ENCODE measurements around the gene PHAF1. TPM values are rescaled to one million over a fixed set of nuclear protein-coding genes. Genes with fewer than 3 reads are reported as not detected.

Gene PHAF1
- total RNA-seq, 2 experiments from 2014 or later: 7.8 to 8.4 TPM

DNA sequence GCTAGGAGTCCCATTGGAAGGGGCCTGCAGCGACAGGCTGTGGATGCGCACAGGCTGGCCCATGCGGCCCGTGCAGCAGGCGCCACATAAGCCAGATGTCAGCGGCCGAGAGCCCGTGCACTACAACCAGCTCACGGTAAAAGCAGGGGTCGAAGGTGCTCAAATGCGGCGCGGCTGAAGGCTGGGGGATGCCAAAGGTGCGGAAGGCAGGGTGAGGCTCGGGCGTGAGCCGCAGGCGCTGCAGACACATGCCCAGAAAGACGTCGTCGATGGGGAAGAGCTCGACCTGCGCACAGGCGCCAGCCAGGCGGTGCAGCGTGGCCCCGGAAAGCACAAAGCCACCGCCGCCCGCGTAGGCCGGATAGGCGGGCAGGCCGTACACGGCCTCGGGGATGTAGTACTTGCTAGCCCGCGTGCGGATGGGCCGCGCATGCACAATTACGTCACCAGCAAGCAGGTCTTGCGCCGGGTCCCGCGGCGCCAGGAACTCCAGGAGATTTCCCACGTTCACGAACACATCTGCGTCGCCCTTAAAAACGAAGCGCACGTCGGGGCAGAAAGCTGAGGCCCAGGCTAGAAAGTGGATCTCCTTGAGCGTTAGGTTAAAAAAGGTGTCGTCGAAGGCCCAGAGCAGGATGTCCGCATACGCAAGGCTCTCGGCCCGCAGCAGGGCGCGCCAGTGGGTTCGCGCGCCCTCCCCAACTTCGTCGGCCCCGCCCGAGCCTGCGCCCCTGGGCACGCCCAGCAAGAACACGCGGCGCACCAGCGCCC, 39.7 kb downstream of the PHAF1 start:
- peaks cover 6% of the 10 kb centered on the region for H3K27me3 Mint-ChIP-seq (ENCODE audit: low read depth)
- no peak overlapping the region for H3K27ac Mint-ChIP-seq
- CTCF ChIA-PET: interaction anchor here (1.1 kb wide), 1 partner anchor 132 kb away, joined by 3 read pairs; no protein-coding TSS in a partner anchor
- H3K4me3 Mint-ChIP-seq: peak overlapping the region; percentile 5
- peaks cover 38% of the 10 kb centered on the region for H3K36me3 Mint-ChIP-seq (ENCODE audit: low read depth)
- no peak for DNase-seq
- H3K4me1 Mint-ChIP-seq (ENCODE audit: low read depth): peaks cover 8% of the 10 kb centered on the region
- intact Hi-C loops (cut with micrococcal nuclease): loop anchor here (10.0 kb wide), 1 partner anchor 245 kb away; the partner anchor contains the start of gene TPPP3
- no peaks in the 10 kb centered on the region for H3K9me3 Mint-ChIP-seq

DNA sequence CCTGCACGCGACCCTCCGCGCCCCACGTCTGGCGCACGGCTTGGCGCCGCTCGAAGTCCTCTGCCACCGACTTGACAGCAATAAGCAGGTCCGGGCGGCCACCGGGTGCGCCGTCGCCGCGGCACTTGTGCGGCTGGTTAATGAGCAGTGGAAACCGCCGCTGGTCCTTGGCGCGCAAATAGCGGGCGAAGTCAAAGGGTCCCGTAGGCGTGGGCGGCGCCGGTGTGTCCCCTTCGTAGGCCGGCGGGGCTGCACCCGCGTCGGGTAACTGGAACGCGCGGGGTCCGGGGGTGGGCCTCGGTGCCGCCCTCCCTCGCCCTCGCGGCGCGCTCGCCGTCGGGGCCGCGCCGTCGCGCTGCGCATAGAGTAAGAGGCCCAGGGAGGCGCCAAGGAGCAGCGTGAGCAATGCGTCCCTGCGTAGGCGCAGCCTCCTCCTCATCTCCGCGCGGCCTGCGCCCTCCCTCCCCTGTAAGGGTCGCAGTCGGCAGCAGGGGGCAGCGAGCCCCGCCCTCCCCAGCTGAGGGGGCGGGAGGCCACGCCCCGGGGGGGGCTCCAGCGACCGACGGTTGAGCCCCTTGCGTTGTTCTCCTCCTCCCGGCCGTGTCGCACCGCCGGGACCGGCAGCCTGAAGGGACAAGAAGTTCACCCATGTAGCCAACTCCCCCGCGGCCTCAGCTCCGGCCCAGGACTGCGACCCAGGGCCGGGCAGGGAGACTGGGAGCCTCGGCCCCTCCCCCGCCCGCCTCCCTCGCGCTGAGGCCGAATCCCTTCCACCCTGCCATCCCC, 40.5 kb downstream of the PHAF1 start:
- intact Hi-C loops (cut with micrococcal nuclease): loop anchor here (10.0 kb wide), 1 partner anchor 245 kb away; the partner anchor contains the start of gene TPPP3
- peak; percentile 51 for DNase-seq
- Mint-ChIP-seq H3K9me3 (no peaks in the 10 kb centered on the region), H3K4me1 (ENCODE audit: low read depth) (peaks cover 10% of the 10 kb centered on the region), H3K4me3 (peak overlapping the region; percentile 54), H3K27me3 (ENCODE audit: low read depth) (peaks cover 7% of the 10 kb centered on the region), H3K36me3 (ENCODE audit: low read depth) (peaks cover 33% of the 10 kb centered on the region), H3K27ac (no peak overlapping the region)
- CTCF ChIA-PET: interaction anchor here (0.8 to 8.7 kb wide), 4 partner anchors 10 to 134 kb away, joined by 3 to 163 read pairs (median 3); no protein-coding TSS in a partner anchor

DNA sequence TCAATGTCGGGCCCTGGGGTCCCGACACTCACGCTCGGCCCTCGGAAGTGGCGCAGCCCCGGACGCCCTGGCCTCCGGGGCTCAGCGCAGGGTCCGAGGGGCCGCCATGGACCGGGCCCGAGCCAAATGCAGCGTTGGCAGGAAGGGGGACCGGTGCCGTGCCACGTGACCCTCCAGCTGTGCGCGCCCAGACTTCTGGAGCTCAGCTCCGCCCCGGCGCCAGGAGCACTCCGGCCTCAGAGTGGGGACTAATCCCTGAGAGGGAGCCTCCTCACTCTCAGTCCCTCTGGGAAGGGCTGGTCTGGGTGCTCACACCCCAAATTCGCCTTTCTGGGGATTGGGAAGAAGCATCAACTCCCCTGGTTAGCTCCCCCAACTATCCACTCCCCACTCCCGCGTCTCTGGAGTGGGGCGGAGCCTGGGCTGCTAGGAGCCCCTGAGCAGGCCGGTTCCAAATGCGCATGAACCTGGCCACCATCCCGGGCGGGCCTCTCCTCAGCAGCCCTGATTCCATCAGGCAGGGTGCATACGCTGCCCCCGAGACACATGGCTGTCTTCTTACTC, 41.2 kb downstream of the PHAF1 start, which contains the start of gene B3GNT9:
TSS of gene B3GNT9 (minus strand) at position 166 of the 564 bp plus-strand sequence. CDS start 513 bp downstream, outside the sequence.
- peaks cover 30% of the 10 kb centered on the region for H3K36me3 Mint-ChIP-seq (ENCODE audit: low read depth)
- H3K4me1 Mint-ChIP-seq (ENCODE audit: low read depth): peaks cover 13% of the 10 kb centered on the region
- no peaks in the 10 kb centered on the region for H3K9me3 Mint-ChIP-seq
- H3K4me3 Mint-ChIP-seq: peak within 1 kb of the TSS; percentile 54
- intact Hi-C loops (cut with micrococcal nuclease): loop anchor here (10.0 kb wide), 1 partner anchor 244 kb away; the partner anchor contains the start of gene TPPP3
- CTCF ChIA-PET: interaction anchor here (0.5 to 8.7 kb wide), 6 partner anchors 9 to 195 kb away, joined by 3 to 163 read pairs (median 3); no protein-coding TSS in a partner anchor
- no peak within 1 kb of the TSS for H3K27ac Mint-ChIP-seq
- DNase-seq: no peak
- peaks cover 8% of the 10 kb centered on the region for H3K27me3 Mint-ChIP-seq (ENCODE audit: low read depth)

DNA sequence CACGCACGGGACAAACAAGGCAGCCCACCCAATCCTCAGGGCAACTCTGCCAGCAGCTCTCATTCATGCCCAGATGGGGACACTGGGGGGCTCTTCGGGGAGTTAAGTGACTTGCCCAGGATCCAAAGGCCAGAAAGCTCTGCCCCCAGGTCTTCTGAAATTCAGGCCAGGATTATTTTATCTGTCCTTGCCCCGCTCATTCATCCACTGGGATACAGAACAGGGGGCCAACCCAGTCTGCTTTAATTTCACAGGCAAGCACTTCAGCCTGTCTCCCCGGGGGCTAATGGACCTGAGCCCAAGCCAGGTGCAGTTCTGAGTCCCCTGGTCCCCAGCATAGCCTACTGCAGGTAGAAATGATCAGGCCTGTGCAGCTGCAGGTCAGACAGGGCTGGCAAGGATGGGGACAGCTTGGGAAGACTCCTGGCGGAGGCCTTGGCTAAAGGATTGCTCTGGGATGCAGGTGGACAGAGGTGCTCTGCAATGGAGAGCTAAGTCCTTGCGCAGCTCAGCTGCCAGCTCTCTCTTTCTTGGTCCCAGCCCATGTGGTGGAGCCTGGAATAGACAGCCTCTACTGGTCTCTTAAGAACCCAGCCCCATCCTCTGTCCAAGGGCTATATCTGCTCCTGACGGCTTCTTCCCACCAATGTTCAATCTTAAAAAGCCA, 41.8 kb downstream of the PHAF1 start:
- DNase-seq: no peak
- H3K27ac Mint-ChIP-seq: no peak overlapping the region
- CTCF ChIA-PET: interaction anchor here (0.5 to 8.7 kb wide), 9 partner anchors 9 to 258 kb away, joined by 3 to 163 read pairs (median 3); no protein-coding TSS in a partner anchor
- H3K4me1 Mint-ChIP-seq (ENCODE audit: low read depth): peaks cover 15% of the 10 kb centered on the region
- peaks cover 25% of the 10 kb centered on the region for H3K36me3 Mint-ChIP-seq (ENCODE audit: low read depth)
- intact Hi-C loops (cut with micrococcal nuclease): loop anchor here (10.0 kb wide), 1 partner anchor 243 kb away; the partner anchor contains the start of gene TPPP3
- H3K27me3 Mint-ChIP-seq (ENCODE audit: low read depth): peaks cover 8% of the 10 kb centered on the region
- peak overlapping the region; percentile 54 for H3K4me3 Mint-ChIP-seq
- no peaks in the 10 kb centered on the region for H3K9me3 Mint-ChIP-seq

DNA sequence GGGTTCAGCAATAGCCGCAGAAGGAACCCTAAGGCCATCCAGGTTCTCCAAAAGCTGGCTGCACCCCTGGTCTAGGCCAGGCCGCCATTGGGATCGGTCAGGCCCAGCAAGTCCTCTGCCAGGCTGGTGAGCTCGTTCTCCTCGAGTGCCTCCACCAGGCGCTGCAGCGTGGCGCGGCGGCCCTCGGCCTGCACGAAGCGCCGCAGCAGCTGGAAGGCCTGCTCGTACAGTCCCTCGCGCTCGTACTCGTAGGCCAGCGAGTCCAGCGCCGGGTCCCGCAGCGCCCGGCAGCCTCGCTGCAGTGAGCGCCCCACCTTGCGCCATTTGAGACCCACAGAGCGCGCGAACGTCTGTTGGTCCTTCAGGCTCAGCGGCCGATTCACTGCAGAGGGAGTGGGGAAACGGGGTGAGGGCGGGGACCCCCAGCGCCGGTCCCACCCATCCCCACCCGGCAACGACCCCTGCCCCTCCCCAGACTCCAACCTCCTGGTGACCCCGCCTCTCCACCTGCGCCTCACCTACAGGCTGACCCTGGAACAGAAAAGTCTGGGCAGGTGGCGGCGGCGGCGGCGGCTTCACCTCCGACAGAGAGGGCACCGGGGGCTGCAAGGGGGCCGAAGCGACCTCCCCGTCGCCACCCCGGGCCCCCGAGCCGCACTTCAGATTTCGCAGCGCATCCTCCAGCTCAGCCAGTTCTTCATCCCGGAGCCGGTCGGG, 45.0 kb downstream of the PHAF1 start:
- no peak for DNase-seq
- Mint-ChIP-seq H3K27me3 (ENCODE audit: low read depth) (peaks cover 8% of the 10 kb centered on the region), H3K36me3 (ENCODE audit: low read depth) (peaks cover 3% of the 10 kb centered on the region), H3K27ac (no peak overlapping the region), H3K9me3 (no peaks in the 10 kb centered on the region), H3K4me3 (peak overlapping the region; percentile 58), H3K4me1 (ENCODE audit: low read depth) (peaks cover 32% of the 10 kb centered on the region)
- CTCF ChIA-PET: interaction anchor here (0.6 to 8.7 kb wide), 41 partner anchors 9 to 289 kb away, joined by 3 to 163 read pairs (median 5); partner anchors contain the start of genes CES3, HSF4 and NOL3
- intact Hi-C loops (cut with micrococcal nuclease): loop anchor here (1.0 to 10.0 kb wide), 5 partner anchors 136 to 240 kb away; partner anchors contain the start of gene TPPP3

DNA sequence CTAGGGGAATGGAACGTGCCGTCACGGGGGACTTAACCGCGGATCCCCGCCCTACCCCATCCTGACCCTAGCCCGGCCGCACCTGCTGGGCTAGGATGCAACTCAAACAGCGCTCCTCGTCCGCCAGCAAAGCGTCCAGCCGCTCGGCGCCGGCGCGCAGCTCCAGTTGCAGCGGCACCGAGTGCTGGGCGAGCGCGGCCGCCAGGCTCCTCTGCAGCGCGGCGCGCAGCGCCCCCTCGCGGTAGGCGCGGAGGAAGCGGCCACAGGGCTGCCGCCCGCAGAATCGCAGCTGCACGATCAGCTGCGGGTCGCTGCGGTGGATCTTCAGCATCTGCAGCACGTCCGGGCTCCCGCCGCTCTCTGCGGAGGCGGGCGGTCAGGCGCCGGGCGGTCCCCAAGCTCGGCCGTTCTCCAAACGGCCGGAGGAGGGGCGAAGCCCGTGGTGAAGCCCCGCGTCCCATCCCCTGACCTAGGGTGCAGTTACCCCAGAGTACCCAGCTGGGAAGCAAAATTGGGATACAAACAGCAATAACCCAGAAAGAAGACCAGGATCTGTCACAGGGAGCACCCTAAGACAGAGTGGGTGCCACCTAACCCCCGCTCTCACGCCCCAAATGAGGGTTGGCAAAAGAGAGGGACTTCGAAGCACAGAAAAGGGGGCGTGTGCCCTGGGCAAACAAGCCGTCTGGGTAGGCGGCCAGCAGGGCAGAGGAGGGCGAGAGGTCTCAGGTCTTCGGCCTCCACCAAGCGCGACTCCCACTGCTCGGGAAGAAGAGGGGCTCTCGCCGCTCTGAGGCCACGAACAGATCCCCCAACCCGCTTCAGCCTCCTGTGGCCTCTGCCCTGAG, 45.8 kb downstream of the PHAF1 start:
- peak; percentile 76 for DNase-seq
- Mint-ChIP-seq H3K4me3 (peak overlapping the region; percentile 58), H3K36me3 (ENCODE audit: low read depth) (peaks cover 3% of the 10 kb centered on the region), H3K27ac (no peak overlapping the region), H3K27me3 (ENCODE audit: low read depth) (peaks cover 8% of the 10 kb centered on the region), H3K4me1 (ENCODE audit: low read depth) (peaks cover 32% of the 10 kb centered on the region), H3K9me3 (no peaks in the 10 kb centered on the region)
- CTCF ChIA-PET: interaction anchor here (0.6 to 8.7 kb wide), 38 partner anchors 8 to 288 kb away, joined by 3 to 163 read pairs (median 5); partner anchors contain the start of genes CES3, HSF4 and NOL3
- intact Hi-C loops (cut with micrococcal nuclease): loop anchor here (1.0 to 10.0 kb wide), 5 partner anchors 137 to 239 kb away; partner anchors contain the start of gene TPPP3

DNA sequence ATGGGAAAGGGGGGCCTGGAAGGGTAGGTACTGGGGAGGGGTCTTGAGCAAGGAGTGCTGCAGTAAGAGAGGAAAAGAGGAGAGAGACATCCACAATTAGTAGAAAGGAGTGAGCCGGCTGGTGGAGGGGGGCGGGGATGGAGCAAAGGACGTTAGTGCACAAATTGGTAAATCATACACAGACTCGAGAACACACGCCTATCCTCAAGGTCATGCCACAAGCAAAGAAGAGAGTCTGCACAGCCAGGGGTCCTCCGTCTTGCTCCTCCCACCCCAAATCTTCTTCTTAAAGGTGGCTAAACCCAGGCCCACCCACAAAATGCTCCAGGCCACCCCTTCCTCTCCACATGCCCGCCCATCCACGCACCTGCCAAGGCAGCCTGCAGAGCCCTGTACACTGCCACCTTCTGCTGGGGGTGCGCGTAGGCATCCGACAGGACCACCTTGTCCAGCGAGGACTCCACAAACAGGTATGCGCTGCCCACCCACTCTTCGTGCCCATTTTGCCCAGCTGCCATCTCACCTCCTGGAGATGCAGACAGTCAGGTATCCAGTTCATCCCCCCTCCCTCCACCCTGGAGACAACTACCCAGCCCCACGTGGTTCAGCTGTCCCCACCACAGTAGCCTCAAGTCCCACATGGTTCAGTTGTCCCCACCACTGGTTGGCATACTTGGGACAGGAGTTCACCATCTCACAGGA, 46.6 kb downstream of the PHAF1 start:
- Mint-ChIP-seq H3K4me1 (ENCODE audit: low read depth) (peaks cover 31% of the 10 kb centered on the region), H3K36me3 (ENCODE audit: low read depth) (peaks cover 4% of the 10 kb centered on the region), H3K27me3 (ENCODE audit: low read depth) (peaks cover 8% of the 10 kb centered on the region), H3K4me3 (no peak overlapping the region), H3K27ac (no peak overlapping the region), H3K9me3 (no peaks in the 10 kb centered on the region)
- intact Hi-C loops (cut with micrococcal nuclease): loop anchor here (10.0 kb wide), 1 partner anchor 239 kb away; the partner anchor contains the start of gene TPPP3
- DNase-seq: no peak
- CTCF ChIA-PET: interaction anchor here (0.9 to 8.7 kb wide), 16 partner anchors 10 to 181 kb away, joined by 3 to 163 read pairs (median 8); partner anchors contain the start of gene CES4A

DNA sequence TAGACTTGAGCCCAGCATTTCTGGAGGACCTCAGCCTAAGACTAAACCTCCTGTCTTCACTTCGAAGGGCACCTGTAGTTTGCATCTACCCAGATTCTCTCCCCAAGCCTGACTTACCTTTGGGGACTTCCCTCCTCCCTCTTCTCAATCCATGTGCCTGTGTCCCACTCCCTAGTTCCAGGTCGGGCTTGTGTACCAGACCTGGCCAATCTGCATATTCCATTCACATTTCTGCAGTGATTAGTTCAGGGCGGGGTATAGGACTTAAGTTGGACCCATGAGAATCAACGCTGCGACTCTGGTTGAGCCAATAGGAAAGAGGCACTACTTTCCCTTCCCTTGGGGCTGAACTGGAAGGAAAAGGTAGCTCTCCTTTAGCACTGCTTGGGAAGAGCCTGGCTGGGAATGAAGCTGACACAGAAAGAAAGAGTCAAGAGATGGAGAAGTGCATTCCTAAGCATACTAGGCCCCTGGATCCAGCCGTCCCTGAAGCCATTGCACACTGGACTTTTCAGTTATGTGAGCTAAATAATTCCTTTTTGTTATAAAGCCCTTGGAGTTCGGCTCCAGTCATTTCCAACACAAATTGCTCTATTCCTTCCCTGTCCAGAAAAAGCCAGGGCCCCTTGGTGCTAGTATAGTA, 47.5 kb downstream of the PHAF1 start:
- Mint-ChIP-seq H3K27me3 (ENCODE audit: low read depth) (peaks cover 14% of the 10 kb centered on the region), H3K9me3 (no peaks in the 10 kb centered on the region), H3K36me3 (ENCODE audit: low read depth) (peaks cover 6% of the 10 kb centered on the region), H3K4me3 (no peak overlapping the region), H3K27ac (peak overlapping the region; percentile 59), H3K4me1 (ENCODE audit: low read depth) (peaks cover 36% of the 10 kb centered on the region)
- intact Hi-C loops (cut with micrococcal nuclease): loop anchor here (10.0 kb wide), 1 partner anchor 238 kb away; the partner anchor contains the start of gene TPPP3
- CTCF ChIA-PET: interaction anchor here (0.6 to 8.7 kb wide), 10 partner anchors 15 to 431 kb away, joined by 3 to 163 read pairs (median 4); partner anchors contain the start of genes CBFB, CES3 and CES4A
- no peak for DNase-seq
